H9 (cell line): ENCODE data around the gene NYAP1. TPM values are rescaled to one million over a fixed set of nuclear protein-coding genes. Genes with fewer than 3 reads are reported as not detected.
A peak's percentile ranks its signal among the peaks of the same experiment; 100 is the strongest.

ENCODE experiments used
- DNase-seq: peaks from one replicate; pipeline ENCODE4 v3.0.0-alpha.2; 2017
- H2AFZ ChIP-seq: one replicate; pipeline ENCODE4 v1.6.1; 2013; ENCODE audit warnings: mild to moderate bottlenecking, low read length, control low read depth, moderate library complexity
- H2AK5ac ChIP-seq: 2 replicates; pipeline ENCODE4 v1.6.1; 2013; ENCODE audit warnings: low read length, control low read depth, mixed read lengths; ENCODE audit not compliant: insufficient read length
- H2BK120ac ChIP-seq: one replicate; pipeline ENCODE4 v1.6.1; 2013; ENCODE audit warnings: low read depth, mild to moderate bottlenecking, low read length, control low read depth, inconsistent platforms; ENCODE audit not compliant: poor library complexity, severe bottlenecking
- H2BK12ac ChIP-seq: 2 replicates; pipeline ENCODE4 v1.6.1; 2013; ENCODE audit warnings: low read length, control low read depth, mixed read lengths, low read depth; ENCODE audit not compliant: insufficient read length
- H2BK15ac ChIP-seq: 2 replicates; pipeline ENCODE4 v1.6.1; 2013; ENCODE audit warnings: low read depth, low read length, control low read depth
- H2BK20ac ChIP-seq: one replicate; pipeline ENCODE4 v1.6.1; 2013; ENCODE audit warnings: low read depth, mild to moderate bottlenecking, low read length, control low read depth, inconsistent platforms; ENCODE audit not compliant: poor library complexity, severe bottlenecking
- H2BK5ac ChIP-seq: 2 replicates; pipeline ENCODE4 v1.6.1; 2013; ENCODE audit warnings: low read length, control low read depth, mixed read lengths; ENCODE audit not compliant: insufficient read length
- H3K14ac ChIP-seq: 2 replicates; pipeline ENCODE4 v1.6.1; 2013; ENCODE audit warnings: low read length, control low read depth; ENCODE audit not compliant: insufficient read depth
- H3K18ac ChIP-seq: 2 replicates; pipeline ENCODE4 v1.6.1; 2013; ENCODE audit warnings: low read depth, mild to moderate bottlenecking, mixed read lengths, low read length, control low read depth; ENCODE audit not compliant: insufficient read length
- H3K23ac ChIP-seq: 2 replicates; pipeline ENCODE4 v1.6.1; 2013; ENCODE audit warnings: low read length, control low read depth, mixed read lengths, low read depth; ENCODE audit not compliant: insufficient read length
- H3K23me2 ChIP-seq: 2 replicates; pipeline ENCODE4 v1.6.1; 2013; ENCODE audit warnings: low read depth, mild to moderate bottlenecking, mixed read lengths, low read length, control low read depth; ENCODE audit not compliant: insufficient read length, poor library complexity, severe bottlenecking
- H3K27ac ChIP-seq: 2 replicates; pipeline ENCODE4 v1.5.1; 2013; ENCODE audit warnings: low read length, control low read depth, mixed read lengths, low read depth; ENCODE audit not compliant: insufficient read length
- H3K27me3 ChIP-seq: 2 replicates; pipeline ENCODE4 v1.6.1; 2013; ENCODE audit warnings: low read length, control low read depth, inconsistent platforms; ENCODE audit not compliant: insufficient read depth
- H3K4ac ChIP-seq: 2 replicates; pipeline ENCODE4 v1.6.1; 2013; ENCODE audit warnings: low read depth, mild to moderate bottlenecking, control low read depth, inconsistent platforms, low read length, moderate library complexity
- H3K4me1 ChIP-seq: 2 replicates; pipeline ENCODE4 v1.6.1; 2013; ENCODE audit warnings: low read length, control low read depth, inconsistent platforms; ENCODE audit not compliant: insufficient read depth
- H3K4me2 ChIP-seq: 2 replicates; pipeline ENCODE4 v1.6.1; 2013; ENCODE audit warnings: low read length, control low read depth, mixed read lengths; ENCODE audit not compliant: insufficient read length, insufficient read depth
- H3K56ac ChIP-seq: 2 replicates; pipeline ENCODE4 v1.6.1; 2013; ENCODE audit warnings: low read depth, mild to moderate bottlenecking, mixed read lengths, low read length, control low read depth; ENCODE audit not compliant: insufficient read length
- H3K79me1 ChIP-seq: 2 replicates; pipeline ENCODE4 v1.6.1; 2013; ENCODE audit warnings: low read depth, mild to moderate bottlenecking, moderate library complexity, low read length, control low read depth, inconsistent platforms; ENCODE audit not compliant: insufficient read depth, poor library complexity, severe bottlenecking
- H3K79me2 ChIP-seq: 2 replicates; pipeline ENCODE4 v1.6.1; 2013; ENCODE audit warnings: low read length, control low read depth, inconsistent platforms; ENCODE audit not compliant: insufficient read depth
- H3K9ac ChIP-seq: 2 replicates; pipeline ENCODE4 v1.6.1; 2013; ENCODE audit warnings: low read length, control low read depth, mixed read lengths; ENCODE audit not compliant: insufficient read length; ENCODE audit errors: extremely low read depth
- H3K9me3 ChIP-seq: one replicate; pipeline ENCODE4 v1.6.1; 2013; ENCODE audit warnings: low read depth, low read length, inconsistent platforms; ENCODE audit not compliant: control insufficient read depth
- H3T11ph ChIP-seq: one replicate; pipeline ENCODE4 v1.6.1; 2013; ENCODE audit warnings: mild to moderate bottlenecking, low read length, control low read depth, inconsistent platforms
- H4K20me1 ChIP-seq: one replicate; pipeline ENCODE4 v1.6.1; 2013; ENCODE audit not compliant: control insufficient read depth, insufficient read length, insufficient read depth
- H4K5ac ChIP-seq: 2 replicates; pipeline ENCODE4 v1.6.1; 2013; ENCODE audit warnings: low read depth, mild to moderate bottlenecking, mixed read lengths, low read length, control low read depth; ENCODE audit not compliant: insufficient read length
- H4K8ac ChIP-seq: replicated peaks from 2 replicates; pipeline ENCODE4 v1.6.1; 2013; ENCODE audit warnings: low read length, control low read depth, mixed read lengths, low read depth; ENCODE audit not compliant: insufficient read length
- H4K91ac ChIP-seq: 2 replicates; pipeline ENCODE4 v1.6.1; 2013; ENCODE audit warnings: low read depth, mild to moderate bottlenecking, moderate library complexity, mixed read lengths, low read length, control low read depth; ENCODE audit not compliant: insufficient read length
- H3K27ac Mint-ChIP-seq, 3 experiments: 2 replicates in 2 of 3; 3 replicates in 1 of 3; pipeline ENCODE4 v1.8.0; 2020 to 2021; ENCODE audit warnings: mixed read lengths in 3 of 3, mild to moderate bottlenecking in 1 of 3, moderate library complexity in 1 of 3
- H3K27me3 Mint-ChIP-seq: 2 replicates; pipeline ENCODE4 v1.8.0; 2021; ENCODE audit warnings: low read depth, mild to moderate bottlenecking, moderate library complexity, mixed read lengths
- H3K36me3 Mint-ChIP-seq, 3 experiments: 2 replicates in 2 of 3; 3 replicates in 1 of 3; pipeline ENCODE4 v1.8.0; 2020 to 2021; ENCODE audit warnings: low read depth in 3 of 3, mixed read lengths in 3 of 3; ENCODE audit not compliant: insufficient read depth in 1 of 3
- H3K4me1 Mint-ChIP-seq, 2 experiments: 2 replicates each; pipeline ENCODE4 v1.8.0; 2020; ENCODE audit warnings: mixed read lengths in 2 of 2
- H3K4me3 Mint-ChIP-seq, 2 experiments: 2 replicates in 1 of 2; 3 replicates in 1 of 2; pipeline ENCODE4 v1.8.0; 2020 to 2021; ENCODE audit warnings: mild to moderate bottlenecking in 2 of 2, mixed read lengths in 2 of 2, moderate library complexity in 1 of 2
- H3K9me3 Mint-ChIP-seq, 2 experiments: 2 replicates in 1 of 2; 3 replicates in 1 of 2; pipeline ENCODE4 v1.8.0; 2020; ENCODE audit warnings: mild to moderate bottlenecking in 2 of 2, mixed read lengths in 2 of 2, moderate library complexity in 1 of 2
- CTCF ChIP-seq: fragments of 200-600 bp; sonication (generic); conservative IDR thresholded peaks from 3 replicates; pipeline ENCODE4 v1.8.0; 2021; ENCODE audit warnings: antibody characterized with exemption, mild to moderate bottlenecking
- WGBS: extraction: QIAGEN DNeasy Blood & Tissue Kit; methylation state at CpG from one replicate; pipeline ENCODE4 v1.1.7; 2013; ENCODE audit warnings: missing lambda C conversion rate, low lambda C conversion rate, mixed read lengths; ENCODE audit not compliant: insufficient read length; ENCODE audit errors: extremely low coverage; 5-methylcytosine and 5-hydroxymethylcytosine counted together
- total RNA-seq: library from RNA; stranded (reverse); gene quantifications from 2 replicates; pipeline ENCODE4 v1.2.1, GENCODE V29; 2021

The NYAP1 gene
- total RNA-seq, 1 experiment from 2014 or later, result 3.2 TPM

- H3K79me2 ChIP-seq, result no peaks in the 10 kb centered on the region
- H3K9me3 ChIP-seq, result no peaks in the 10 kb centered on the region
- H3T11ph ChIP-seq, result no peak overlapping the region
- H3K14ac ChIP-seq, result no peak overlapping the region
- H3K27ac ChIP-seq, result no peak overlapping the region
- no peak overlapping the region for H2BK15ac ChIP-seq
- H2BK20ac ChIP-seq, result no peak overlapping the region
- H3K56ac ChIP-seq, result no peak overlapping the region
- no peak overlapping the region for H2AK5ac ChIP-seq
- H4K20me1 ChIP-seq, result no peaks in the 10 kb centered on the region
- Mint-ChIP-seq H3K4me1 (peaks cover 22 to 52% of the 10 kb centered on the region in 2 experiments), H3K27me3 (peaks cover 17% of the 10 kb centered on the region), H3K36me3 (peaks cover 0 to 12% (median 0%) of the 10 kb centered on the region in 3 experiments; a peak in 1 of 7 replicates), H3K27ac (no peak overlapping the region), H3K4me3 (peak overlapping the region in 1 of 2 experiments; percentile 14; a peak in 1 of 5 replicates), H3K9me3 (no peaks in the 10 kb centered on the region)
- H3K4me1 ChIP-seq, result peaks cover 2% of the 10 kb centered on the region; the same call in 1 of the 2 replicates
- no peak overlapping the region for H3K9ac ChIP-seq
- no peak overlapping the region for H4K8ac ChIP-seq
- no CpG with 5 or more reads among the region's 44 CpGs for WGBS
- H3K79me1 ChIP-seq, result no peaks in the 10 kb centered on the region
- no peak overlapping the region for H2BK120ac ChIP-seq
- H3K4me2 ChIP-seq, result no peak overlapping the region
- no peak overlapping the region for H4K91ac ChIP-seq
- no peak overlapping the region for H4K5ac ChIP-seq
- no peak overlapping the region for H3K18ac ChIP-seq
- H2BK12ac ChIP-seq, result no peak overlapping the region
- no peak overlapping the region for H3K4ac ChIP-seq
- no peak overlapping the region for H2AFZ ChIP-seq
- DNase-seq, result no peak
- TF ChIP-seq CTCF, result no peak
- no peak overlapping the region for H3K23ac ChIP-seq
- peaks cover 5% of the 10 kb centered on the region for H3K23me2 ChIP-seq
- no peaks in the 10 kb centered on the region; the same call in 1 of the 2 replicates for H3K27me3 ChIP-seq
- H2BK5ac ChIP-seq, result no peak overlapping the region
Measured at GRCh38 chr7:100488333-100489095, 4.8 kb downstream of the NYAP1 start.
